Measurements from ENCODE around the gene PTCD2. TPM values are rescaled to one million over a fixed set of nuclear protein-coding genes. Genes with fewer than 3 reads are reported as not detected.
"Not testable (repeated sequence)": the region's sequence is repeated elsewhere in the genome, so short reads cannot be mapped to it uniquely, and the experiment has no call there.

Gene PTCD2
- total RNA-seq, 1 donor from 2014 or later = 6.7 TPM

DNA sequence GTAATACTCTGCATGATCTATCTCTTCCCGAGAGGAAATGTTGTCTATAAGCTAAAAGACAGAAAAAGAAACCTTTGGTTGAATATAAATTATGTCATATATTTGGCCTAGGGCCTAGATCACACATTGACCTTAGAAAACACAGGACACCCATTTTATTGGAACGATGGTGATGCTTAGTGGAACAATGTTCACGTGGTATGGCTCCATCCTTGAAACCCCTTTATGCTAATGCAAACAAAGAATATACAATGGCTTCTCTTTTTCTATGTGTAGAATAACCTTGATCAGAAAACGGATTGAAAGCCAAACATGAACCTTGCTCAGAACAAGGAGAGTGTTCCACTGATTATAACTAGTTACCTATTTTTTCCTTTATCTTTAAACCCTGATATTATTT lies 24.6 kb upstream of the PTCD2 start:
- H3K9me3 Mint-ChIP-seq (ENCODE audit: unreplicated experiment) = peaks cover 6% of the 10 kb centered on the region

DNA sequence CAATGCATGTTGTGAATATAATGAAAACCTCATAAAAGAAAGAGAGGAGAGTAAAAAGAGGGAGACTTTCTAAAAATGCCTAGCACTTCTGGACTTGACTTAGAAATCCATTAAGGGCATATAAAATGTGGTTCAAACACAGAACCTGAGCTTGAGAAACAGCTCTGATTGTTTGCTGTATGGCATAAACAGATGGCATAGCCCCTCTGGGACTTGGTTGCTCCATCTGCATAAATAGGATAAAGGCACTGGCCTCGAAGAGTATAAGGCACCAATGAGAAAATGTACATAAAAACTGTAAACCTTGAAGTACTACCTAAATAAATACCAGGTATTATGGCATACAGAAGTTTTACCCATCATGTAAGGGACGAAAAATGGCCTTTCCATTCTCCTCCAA lies 23.9 kb upstream of the PTCD2 start:
- H3K27ac Mint-ChIP-seq (ENCODE audit: unreplicated experiment) = peak overlapping the region; percentile 98
- TF ChIP-seq, protein P1, sequence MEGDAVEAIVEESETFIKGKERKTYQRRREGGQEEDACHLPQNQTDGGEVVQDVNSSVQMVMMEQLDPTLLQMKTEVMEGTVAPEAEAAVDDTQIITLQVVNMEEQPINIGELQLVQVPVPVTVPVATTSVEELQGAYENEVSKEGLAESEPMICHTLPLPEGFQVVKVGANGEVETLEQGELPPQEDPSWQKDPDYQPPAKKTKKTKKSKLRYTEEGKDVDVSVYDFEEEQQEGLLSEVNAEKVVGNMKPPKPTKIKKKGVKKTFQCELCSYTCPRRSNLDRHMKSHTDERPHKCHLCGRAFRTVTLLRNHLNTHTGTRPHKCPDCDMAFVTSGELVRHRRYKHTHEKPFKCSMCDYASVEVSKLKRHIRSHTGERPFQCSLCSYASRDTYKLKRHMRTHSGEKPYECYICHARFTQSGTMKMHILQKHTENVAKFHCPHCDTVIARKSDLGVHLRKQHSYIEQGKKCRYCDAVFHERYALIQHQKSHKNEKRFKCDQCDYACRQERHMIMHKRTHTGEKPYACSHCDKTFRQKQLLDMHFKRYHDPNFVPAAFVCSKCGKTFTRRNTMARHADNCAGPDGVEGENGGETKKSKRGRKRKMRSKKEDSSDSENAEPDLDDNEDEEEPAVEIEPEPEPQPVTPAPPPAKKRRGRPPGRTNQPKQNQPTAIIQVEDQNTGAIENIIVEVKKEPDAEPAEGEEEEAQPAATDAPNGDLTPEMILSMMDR (IDR thresholded peaks at IDR 0.05; ENCODE audit: partially characterized antibody, unreplicated experiment) = no peak
- DNase-seq = peak; percentile 63
- peak overlapping the region; percentile 69 for H3K4me3 Mint-ChIP-seq (ENCODE audit: unreplicated experiment)
- peaks cover 64% of the 10 kb centered on the region for H3K4me1 Mint-ChIP-seq (ENCODE audit: low read depth, unreplicated experiment)
- peaks cover 6% of the 10 kb centered on the region for H3K9me3 Mint-ChIP-seq (ENCODE audit: unreplicated experiment)
- no peaks in the 10 kb centered on the region for H3K36me3 Mint-ChIP-seq (ENCODE audit: unreplicated experiment)
- no peaks in the 10 kb centered on the region for H3K27me3 Mint-ChIP-seq (ENCODE audit: unreplicated experiment)

More for the DNA sequence above, 24.6 kb upstream of the PTCD2 start:
- no peak for DNase-seq
- H3K27me3 Mint-ChIP-seq (ENCODE audit: unreplicated experiment) = no peaks in the 10 kb centered on the region
- peaks cover 62% of the 10 kb centered on the region for H3K4me1 Mint-ChIP-seq (ENCODE audit: low read depth, unreplicated experiment)
- peak overlapping the region; percentile 98 for H3K27ac Mint-ChIP-seq (ENCODE audit: unreplicated experiment)
- H3K4me3 Mint-ChIP-seq (ENCODE audit: unreplicated experiment) = peak overlapping the region; percentile 69
- no peaks in the 10 kb centered on the region for H3K36me3 Mint-ChIP-seq (ENCODE audit: unreplicated experiment)
- TF ChIP-seq, protein P1 (IDR thresholded peaks at IDR 0.05; ENCODE audit: partially characterized antibody, unreplicated experiment) = no peak

GRCh38 chr5:72298136-72298535 lies 22.0 kb upstream of the PTCD2 start:
- H3K4me1 Mint-ChIP-seq (ENCODE audit: low read depth, unreplicated experiment) = peaks cover 72% of the 10 kb centered on the region
- H3K27ac Mint-ChIP-seq (ENCODE audit: unreplicated experiment) = peak overlapping the region; percentile 75
- not testable (repeated sequence) for H3K9me3 Mint-ChIP-seq (ENCODE audit: unreplicated experiment); H3K36me3 Mint-ChIP-seq (ENCODE audit: unreplicated experiment); DNase-seq; H3K27me3 Mint-ChIP-seq (ENCODE audit: unreplicated experiment)
- peak overlapping the region; percentile 12 for H3K4me3 Mint-ChIP-seq (ENCODE audit: unreplicated experiment)

GRCh38 chr5:72298711-72299110 lies 21.5 kb upstream of the PTCD2 start:
- Mint-ChIP-seq H3K27ac (ENCODE audit: unreplicated experiment) (peak overlapping the region; percentile 62), H3K4me1 (ENCODE audit: low read depth, unreplicated experiment) (peaks cover 67% of the 10 kb centered on the region), H3K27me3 (ENCODE audit: unreplicated experiment) (no peaks in the 10 kb centered on the region), H3K36me3 (ENCODE audit: unreplicated experiment) (no peaks in the 10 kb centered on the region), H3K4me3 (ENCODE audit: unreplicated experiment) (no peak overlapping the region), H3K9me3 (ENCODE audit: unreplicated experiment) (peaks cover 7% of the 10 kb centered on the region)
- TF ChIP-seq, protein P1 (IDR thresholded peaks at IDR 0.05; ENCODE audit: partially characterized antibody, unreplicated experiment) = no peak
- no peak for DNase-seq

DNA sequence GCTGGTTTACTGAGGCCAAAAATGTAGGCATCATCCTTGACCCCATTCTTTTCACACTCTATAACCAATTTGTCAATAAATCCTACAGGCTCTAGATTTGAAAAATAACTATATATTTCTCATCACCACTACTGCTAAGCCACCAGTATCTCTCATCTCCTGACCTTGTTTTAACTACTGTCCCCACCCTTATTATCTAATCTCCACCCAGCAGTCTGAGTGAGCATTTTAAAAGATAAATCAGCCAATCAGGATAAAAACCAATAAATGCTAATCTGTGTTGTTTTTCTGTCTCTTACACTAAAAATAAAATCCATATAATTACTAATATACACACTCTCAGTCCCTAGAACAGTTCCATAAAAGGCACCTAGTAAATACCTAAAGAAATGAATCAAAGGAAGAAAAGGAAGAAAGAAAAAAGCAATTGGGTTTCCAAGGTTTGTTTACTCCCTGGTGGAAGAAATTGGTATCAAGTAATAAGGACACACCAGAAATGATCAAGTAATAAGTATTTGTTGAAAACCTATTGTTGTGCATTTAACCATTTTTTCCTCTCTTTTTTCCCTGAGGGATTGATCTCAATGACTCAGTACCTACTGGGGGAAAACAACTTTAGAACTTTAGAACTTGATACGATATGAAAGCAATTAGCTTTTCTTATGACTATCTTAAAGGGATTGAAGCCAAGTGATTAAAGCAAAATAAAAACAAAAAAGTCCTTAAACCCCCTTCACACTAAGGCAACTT lies 19.4 kb upstream of the PTCD2 start:
- no peaks in the 10 kb centered on the region for H3K36me3 Mint-ChIP-seq (ENCODE audit: unreplicated experiment)
- H3K4me1 Mint-ChIP-seq (ENCODE audit: low read depth, unreplicated experiment) = peaks cover 55% of the 10 kb centered on the region
- TF ChIP-seq, protein P1 (IDR thresholded peaks at IDR 0.05; ENCODE audit: partially characterized antibody, unreplicated experiment) = peak; percentile 35
- H3K4me3 Mint-ChIP-seq (ENCODE audit: unreplicated experiment) = no peak overlapping the region
- H3K27me3 Mint-ChIP-seq (ENCODE audit: unreplicated experiment) = no peaks in the 10 kb centered on the region
- H3K9me3 Mint-ChIP-seq (ENCODE audit: unreplicated experiment) = peaks cover 6% of the 10 kb centered on the region
- DNase-seq = no peak
- peak overlapping the region; percentile 86 for H3K27ac Mint-ChIP-seq (ENCODE audit: unreplicated experiment)

All from glutamatergic neuron (in vitro differentiated cells).